Liver (tissue), 9 donors: ENCODE results near the gene CATSPER1. TPM values are rescaled to one million over a fixed set of nuclear protein-coding genes. Genes with fewer than 3 reads are reported as not detected.

Experiments used
- DNase-seq: peaks from one replicate; pipeline ENCODE4 v3.0.0-alpha.2; 2017; ENCODE audit warnings: low spot score
- H3K27ac ChIP-seq, 2 donors: one replicate each; pipeline ENCODE4 v1.7.0; 2013; ENCODE audit warnings: inconsistent platforms in 2 of 2, low read length in 2 of 2, control low read depth in 1 of 2, low read depth in 1 of 2, mild to moderate bottlenecking in 1 of 2
- H3K27me3 ChIP-seq, 4 donors: one replicate each; pipeline versions ENCODE4 v1.6.1 to v1.7.0; 2013; ENCODE audit warnings: low read length in 3 of 4, inconsistent platforms in 1 of 4, mild to moderate bottlenecking in 1 of 4, moderate library complexity in 1 of 4; ENCODE audit not compliant: control insufficient read depth in 4 of 4, insufficient read depth in 4 of 4
- H3K36me3 ChIP-seq, 4 donors: one replicate each; pipeline versions ENCODE4 v1.6.1 to v1.7.0; 2013; ENCODE audit warnings: low read length in 3 of 4, mild to moderate bottlenecking in 3 of 4, low read depth in 1 of 4, moderate library complexity in 1 of 4; ENCODE audit not compliant: control insufficient read depth in 4 of 4, insufficient read depth in 3 of 4
- H3K4me1 ChIP-seq, 4 donors: one replicate each; pipeline versions ENCODE4 v1.6.1 to v1.7.0; 2013; ENCODE audit warnings: low read length in 3 of 4, mild to moderate bottlenecking in 3 of 4, moderate library complexity in 1 of 4; ENCODE audit not compliant: control insufficient read depth in 4 of 4, insufficient read depth in 4 of 4
- H3K4me3 ChIP-seq, 3 donors: one replicate each; pipeline versions ENCODE4 v1.6.1 to v1.7.0; 2013; ENCODE audit warnings: low read length in 3 of 3, control low read depth in 1 of 3, low read depth in 1 of 3, mild to moderate bottlenecking in 1 of 3
- H3K9ac ChIP-seq, 2 donors: one replicate each; pipeline ENCODE4 v1.7.0; 2013; ENCODE audit warnings: low read length in 2 of 2, mild to moderate bottlenecking in 2 of 2, moderate library complexity in 2 of 2, control low read depth in 1 of 2, low read depth in 1 of 2
- H3K9me3 ChIP-seq, 4 donors: one replicate each; pipeline versions ENCODE4 v1.6.1 to v1.7.0; 2013; ENCODE audit warnings: low read length in 3 of 4; ENCODE audit not compliant: control insufficient read depth in 4 of 4
- ATF3 ChIP-seq: IDR thresholded peaks from 2 replicates; pipeline ENCODE4 v1.6.1; 2016; ENCODE audit warnings: antibody characterized with exemption
- CTCF ChIP-seq: fragments of 150-350 bp; IDR thresholded peaks from 2 replicates; pipeline ENCODE4 v1.5.1; 2017; ENCODE audit warnings: improper control_type of control experiment, low read depth, low read length; ENCODE audit not compliant: missing input control
- EGR1 ChIP-seq, 2 donors: IDR thresholded peaks; 2 replicates each; pipeline ENCODE4 v1.6.1; 2016 to 2018; ENCODE audit warnings: antibody characterized with exemption in 2 of 2, low read depth in 2 of 2
- FOXA1 ChIP-seq: IDR thresholded peaks from 2 replicates; pipeline ENCODE4 v1.6.1; 2016; ENCODE audit warnings: antibody characterized with exemption
- FOXA2 ChIP-seq: IDR thresholded peaks from 2 replicates; pipeline ENCODE4 v1.6.1; 2016; ENCODE audit warnings: antibody characterized with exemption
- GABPA ChIP-seq, 2 donors: IDR thresholded peaks in 1 of 2; conservative IDR thresholded peaks in 1 of 2; 2 replicates each; pipeline ENCODE4 v1.6.1; 2016; ENCODE audit warnings: antibody characterized with exemption in 2 of 2, mild to moderate bottlenecking in 1 of 2, moderate library complexity in 1 of 2
- HNF4A ChIP-seq, 2 donors: conservative IDR thresholded peaks; 2 replicates each; pipeline ENCODE4 v1.6.1; 2016; ENCODE audit warnings: antibody characterized with exemption in 2 of 2, mild to moderate bottlenecking in 2 of 2
- HNF4G ChIP-seq: IDR thresholded peaks from 2 replicates; pipeline ENCODE4 v1.6.1; 2016; ENCODE audit warnings: antibody characterized with exemption
- JUND ChIP-seq, 2 donors: IDR thresholded peaks; 2 replicates each; pipeline ENCODE4 v1.6.1; 2016; ENCODE audit warnings: antibody characterized with exemption in 2 of 2
- MAX ChIP-seq: IDR thresholded peaks from 2 replicates; pipeline ENCODE4 v1.6.1; 2016; ENCODE audit warnings: antibody characterized with exemption
- NR2F2 ChIP-seq: IDR thresholded peaks from 2 replicates; pipeline ENCODE4 v1.6.1; 2016; ENCODE audit warnings: antibody characterized with exemption
- RAD21 ChIP-seq, 2 donors: IDR thresholded peaks; 2 replicates each; pipeline ENCODE4 v1.6.1; 2016; ENCODE audit warnings: antibody characterized with exemption in 2 of 2, mild to moderate bottlenecking in 2 of 2
- REST ChIP-seq: IDR thresholded peaks from 2 replicates; pipeline ENCODE4 v1.6.1; 2016; ENCODE audit warnings: antibody characterized with exemption, mild to moderate bottlenecking
- RXRA ChIP-seq, 2 donors: IDR thresholded peaks; 2 replicates each; pipeline ENCODE4 v1.6.1; 2017 to 2018; ENCODE audit warnings: antibody characterized with exemption in 2 of 2, mild to moderate bottlenecking in 1 of 2
- SP1 ChIP-seq: IDR thresholded peaks from 2 replicates; pipeline ENCODE4 v1.6.1; 2018; ENCODE audit warnings: antibody characterized with exemption, mild to moderate bottlenecking
- TAF1 ChIP-seq: conservative IDR thresholded peaks from 2 replicates; pipeline ENCODE4 v1.6.1; 2016; ENCODE audit warnings: antibody characterized with exemption, mild to moderate bottlenecking
- YY1 ChIP-seq: IDR thresholded peaks from 2 replicates; pipeline ENCODE4 v1.6.1; 2016; ENCODE audit warnings: antibody characterized with exemption, mild to moderate bottlenecking
- ZBTB33 ChIP-seq: IDR thresholded peaks from 2 replicates; pipeline ENCODE4 v1.6.1; 2016; ENCODE audit warnings: antibody characterized with exemption
- WGBS: extraction: QIAGEN DNeasy Blood & Tissue Kit; methylation state at CpG from one replicate; pipeline ENCODE4 v1.1.7; 2013; 5-methylcytosine and 5-hydroxymethylcytosine counted together
- polyA plus RNA-seq, 2 donors: library from polyadenylated mRNA; stranded (reverse) in 1 of 2; unstranded in 1 of 2; fragments of 200-250 nt in 1 of 2; fragments of >200 nt in 1 of 2; fragmentation: Nextera tagmentation in 1 of 2; extraction: Ambion mirVana in 1 of 2; gene quantifications; one replicate each; pipeline versions ENCODE4 v1.2.1 to v1.2.3, GENCODE V29; 2013 to 2015
- total RNA-seq, 2 donors: library from RNA; depleted of rRNA; stranded (reverse); fragments of >200 nt; gene quantifications; one replicate each; pipeline ENCODE4 v1.2.3, GENCODE V29; 2014
- donor health status: healthy.
- donor health status: healthy.
- donor health status: healthy.
- donor health status: healthy.
- donor health status: healthy.

Gene CATSPER1
- total and polyA plus RNA-seq, 4 donors = 0.17 TPM; not detected in 3

GRCh38 chr11:65982824-65983588 lies 43.3 kb downstream of the CATSPER1 start:
- no peak for TF ChIP-seq FOXA1
- no peak for TF ChIP-seq MAX
- TF ChIP-seq EGR1 (IDR thresholded peaks at IDR 0.05; ENCODE audit: low read depth in 2 of 2) = no peak
- Histone ChIP-seq H3K27ac (no peak overlapping the region), H3K9ac (no peak overlapping the region), H3K36me3 (peaks cover 6 to 15% (median 13%) of the 10 kb centered on the region in 4 donors), H3K4me3 (no peak overlapping the region), H3K9me3 (no peaks in the 10 kb centered on the region), H3K27me3 (no peaks in the 10 kb centered on the region), H3K4me1 (no peaks in the 10 kb centered on the region)
- 80% methylated on average over 22 of the region's 22 CpGs for WGBS
- no peak for DNase-seq

GRCh38 chr11:65981972-65982823 lies 44.1 kb downstream of the CATSPER1 start:
- Histone ChIP-seq H3K9me3 (no peaks in the 10 kb centered on the region), H3K27ac (no peak overlapping the region), H3K27me3 (no peaks in the 10 kb centered on the region), H3K4me1 (no peaks in the 10 kb centered on the region), H3K4me3 (no peak overlapping the region), H3K9ac (no peak overlapping the region), H3K36me3 (peaks cover 11 to 23% (median 18%) of the 10 kb centered on the region in 4 donors)
- no peak for DNase-seq
- 84% methylated on average over 16 of the region's 16 CpGs for WGBS
- no peak for TF ChIP-seq RAD21 (IDR thresholded peaks at IDR 0.05)
- no peak for TF ChIP-seq EGR1 (IDR thresholded peaks at IDR 0.05; ENCODE audit: low read depth in 2 of 2)
- TF ChIP-seq ATF3 = no peak
- no peak for TF ChIP-seq CTCF
- TF ChIP-seq GABPA (IDR thresholded peaks at IDR 0.05 in 1 of 2, conservative IDR thresholded peaks at IDR 0.05 in 1 of 2) = no peak
- TF ChIP-seq ZBTB33 = no peak
- TF ChIP-seq MAX = no peak
- no peak for TF ChIP-seq RXRA (IDR thresholded peaks at IDR 0.05)
- no peak for TF ChIP-seq TAF1
- TF ChIP-seq HNF4A (conservative IDR thresholded peaks at IDR 0.05) = no peak
- TF ChIP-seq FOXA1 = no peak
- no peak for TF ChIP-seq SP1
- TF ChIP-seq FOXA2 = no peak
- TF ChIP-seq JUND (IDR thresholded peaks at IDR 0.05) = no peak
- TF ChIP-seq HNF4G = no peak
- no peak for TF ChIP-seq NR2F2
- TF ChIP-seq YY1 = no peak
- no peak for TF ChIP-seq REST
